ENCODE data around the gene UBQLN3. TPM values are rescaled to one million over a fixed set of nuclear protein-coding genes. Genes with fewer than 3 reads are reported as not detected.

UBQLN3 gene
- total and polyA plus RNA-seq, 2 donors (not counting 3 experiments of a cell fraction or from before 2014, with no cell fraction given): not detected

GRCh38 chr11:5489576-5490357 lies 20.0 kb downstream of the UBQLN3 start:
- TF ChIP-seq POLR2AphosphoS5 (IDR thresholded peaks at IDR 0.05; ENCODE audit: insufficient read depth, low read depth, low read length) (no peak), JUN (IDR thresholded peaks at IDR 0.05; ENCODE audit: borderline replicate concordance, insufficient read depth, insufficient read length, low read depth) (no peak), MYC (IDR thresholded peaks at IDR 0.05; ENCODE audit: low read depth, low read length) (no peak), FOS (IDR thresholded peaks at IDR 0.05; ENCODE audit: borderline replicate concordance, insufficient read depth, low read length) (no peak), EZH2 (IDR thresholded peaks at IDR 0.05; ENCODE audit: borderline replicate concordance, low read depth, low read length, severe bottlenecking) (no peak), GATA2 (IDR thresholded peaks at IDR 0.05; ENCODE audit: insufficient read depth, insufficient read length, low read depth, low read length) (no peak)
- TF ChIP-seq, protein P1, sequence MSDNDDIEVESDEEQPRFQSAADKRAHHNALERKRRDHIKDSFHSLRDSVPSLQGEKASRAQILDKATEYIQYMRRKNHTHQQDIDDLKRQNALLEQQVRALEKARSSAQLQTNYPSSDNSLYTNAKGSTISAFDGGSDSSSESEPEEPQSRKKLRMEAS (IDR thresholded peaks at IDR 0.05; ENCODE audit: insufficient read depth, insufficient read length): no peak
- no peaks in the 10 kb centered on the region for H3K9me1 ChIP-seq (replicated peaks; ENCODE audit: control insufficient read depth, extremely low read depth, insufficient read depth, low read length)
- H3K4me3 ChIP-seq (replicated peaks in 1 of 3; ENCODE audit: insufficient read depth in 1 of 3, low read depth in 1 of 3, low read length in 3 of 3): no peak overlapping the region
- DNase-seq (ENCODE audit: low read depth, low spot score): no peak
- dilution Hi-C loops (cut with MboI; ENCODE audit: extremely low pct_ligation_motif_present, low sequenced_read_pairs) (no loop called here), intact Hi-C loops (cut with micrococcal nuclease) (no loop called here)
- H3K79me2 ChIP-seq (ENCODE audit: control insufficient read depth, insufficient read depth, low read length): no peaks in the 10 kb centered on the region
- H3K27ac ChIP-seq (ENCODE audit: insufficient read depth, low read depth, low read length): no peak overlapping the region
- peaks cover 0 to 2% of the 10 kb centered on the region in 2 experiments for H3K27me3 ChIP-seq (ENCODE audit: control insufficient read depth in 2 of 2, insufficient read depth in 2 of 2, low read length in 2 of 2)
- H3K4me1 ChIP-seq (ENCODE audit: control insufficient read depth, extremely low read depth, insufficient read depth, low read length): no peaks in the 10 kb centered on the region
- H4K20me1 ChIP-seq (replicated peaks; ENCODE audit: control insufficient read depth, extremely low read depth, insufficient read depth, low read length): no peaks in the 10 kb centered on the region
- no peaks in the 10 kb centered on the region for H3K9me3 ChIP-seq (replicated peaks; ENCODE audit: control insufficient read depth, insufficient read depth, low read length)
- POLR2A ChIA-PET: no interaction called here
- H3K36me3 ChIP-seq (ENCODE audit: control insufficient read depth in 2 of 2, extremely low read depth in 1 of 2, insufficient read depth in 2 of 2, low read length in 2 of 2): no peaks in the 10 kb centered on the region
- CTCF ChIA-PET: no interaction called here
- H3K4me2 ChIP-seq (ENCODE audit: insufficient read depth, low read length): no peak overlapping the region
- no peak overlapping the region for H2AFZ ChIP-seq (ENCODE audit: low read depth, low read length)
- H3K9ac ChIP-seq (replicated peaks; ENCODE audit: extremely low read depth, insufficient read depth, low read length): no peak overlapping the region
- no TSS peak for BruUV-seq (replicated peaks)
- FAIRE-seq: no peak

Measured in endothelial cell of umbilical vein (primary cell).